ENCODE results near the gene SLC30A7. TPM values are rescaled to one million over a fixed set of nuclear protein-coding genes. Genes with fewer than 3 reads are reported as not detected.

Gene SLC30A7
- total RNA-seq, 2 donors from 2014 or later: 10.5 to 13.5 TPM

DNA sequence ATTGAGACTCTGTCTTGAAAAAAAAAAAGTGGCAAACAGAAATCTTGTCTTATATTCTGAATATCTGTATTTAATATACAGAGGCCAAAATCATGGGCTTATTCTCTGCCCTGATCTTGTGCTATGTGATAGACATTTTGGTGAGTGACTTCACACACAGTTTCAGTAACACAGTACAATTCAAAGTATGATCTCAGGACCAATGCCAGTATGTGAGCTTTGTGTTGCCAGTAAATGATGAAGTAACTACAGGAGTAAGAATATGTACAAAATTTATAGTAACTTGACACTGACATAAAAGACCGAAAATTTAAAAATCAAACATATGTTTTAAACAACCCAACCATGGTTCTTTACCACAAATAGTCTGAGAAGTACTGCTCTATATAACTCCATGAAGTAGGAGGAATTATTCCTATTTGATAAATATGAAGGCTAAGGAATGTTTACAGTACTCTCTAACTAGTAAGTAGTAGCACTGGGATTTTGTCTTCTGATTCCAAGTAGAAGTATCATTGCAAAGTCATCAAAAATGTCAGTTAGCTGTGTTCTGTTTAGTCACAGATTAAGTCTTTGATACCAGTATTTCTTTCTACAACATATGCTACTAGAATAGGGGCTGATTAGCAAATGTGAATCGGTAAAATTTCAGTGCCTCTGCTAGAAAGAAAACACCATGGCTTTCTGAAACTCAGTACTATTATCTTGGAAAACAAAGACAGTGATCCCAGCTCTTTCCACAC, 104.4 kb downstream of the SLC30A7 start:
- Histone ChIP-seq H3K4me1 (peaks cover 23% of the 10 kb centered on the region), H3K27ac (no peak overlapping the region), H3K4me3 (no peak overlapping the region), H3K9me3 (no peaks in the 10 kb centered on the region), H3K27me3 (no peaks in the 10 kb centered on the region), H3K36me3 (replicated peaks in 1 of 2; ENCODE audit: insufficient read depth in 1 of 2, low read depth in 2 of 2) (peaks cover 0 to 3% of the 10 kb centered on the region in 2 donors)
- TF ChIP-seq POLR2A (IDR thresholded peaks at IDR 0.05): no peak
- TF ChIP-seq, protein P1, sequence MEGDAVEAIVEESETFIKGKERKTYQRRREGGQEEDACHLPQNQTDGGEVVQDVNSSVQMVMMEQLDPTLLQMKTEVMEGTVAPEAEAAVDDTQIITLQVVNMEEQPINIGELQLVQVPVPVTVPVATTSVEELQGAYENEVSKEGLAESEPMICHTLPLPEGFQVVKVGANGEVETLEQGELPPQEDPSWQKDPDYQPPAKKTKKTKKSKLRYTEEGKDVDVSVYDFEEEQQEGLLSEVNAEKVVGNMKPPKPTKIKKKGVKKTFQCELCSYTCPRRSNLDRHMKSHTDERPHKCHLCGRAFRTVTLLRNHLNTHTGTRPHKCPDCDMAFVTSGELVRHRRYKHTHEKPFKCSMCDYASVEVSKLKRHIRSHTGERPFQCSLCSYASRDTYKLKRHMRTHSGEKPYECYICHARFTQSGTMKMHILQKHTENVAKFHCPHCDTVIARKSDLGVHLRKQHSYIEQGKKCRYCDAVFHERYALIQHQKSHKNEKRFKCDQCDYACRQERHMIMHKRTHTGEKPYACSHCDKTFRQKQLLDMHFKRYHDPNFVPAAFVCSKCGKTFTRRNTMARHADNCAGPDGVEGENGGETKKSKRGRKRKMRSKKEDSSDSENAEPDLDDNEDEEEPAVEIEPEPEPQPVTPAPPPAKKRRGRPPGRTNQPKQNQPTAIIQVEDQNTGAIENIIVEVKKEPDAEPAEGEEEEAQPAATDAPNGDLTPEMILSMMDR (IDR thresholded peaks at IDR 0.05): no peak
- no peak for DNase-seq
- intact Hi-C loops (cut with DNase I): no loop called here
- 91 to 95% methylated on average over 2 of the region's 2 CpGs for WGBS, 2 donors
- no peak for ATAC-seq

DNA sequence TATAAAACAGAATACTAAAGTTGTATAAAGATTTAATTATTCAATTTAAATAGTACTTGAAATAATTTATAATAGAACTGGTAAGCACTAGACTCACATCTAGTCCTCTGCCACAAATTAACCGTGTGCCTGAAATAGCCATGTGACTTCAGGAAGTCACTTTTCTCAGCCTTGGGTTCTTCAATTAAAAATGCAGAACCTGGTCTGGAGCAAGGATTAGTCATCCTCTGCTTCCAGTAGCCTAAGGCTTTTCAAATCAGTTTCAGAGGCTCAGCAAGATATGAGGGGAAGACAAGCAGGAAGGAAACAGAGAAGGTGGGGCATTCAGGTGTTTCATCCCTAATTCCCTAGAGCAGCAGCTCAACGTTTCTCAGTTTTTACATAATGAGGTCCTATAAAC, 106.7 kb downstream of the SLC30A7 start:
- Histone ChIP-seq H3K4me3 (no peak overlapping the region), H3K27ac (peak overlapping the region in 2 of 4 donors; percentile 14 to 15), H3K4me1 (peaks cover 23% of the 10 kb centered on the region), H3K9me3 (no peaks in the 10 kb centered on the region), H3K36me3 (replicated peaks in 1 of 2; ENCODE audit: insufficient read depth in 1 of 2, low read depth in 2 of 2) (peaks cover 0 to 3% of the 10 kb centered on the region in 2 donors), H3K27me3 (no peaks in the 10 kb centered on the region)
- 46 to 50% methylated on average over 2 of the region's 2 CpGs for WGBS, 2 donors
- TF ChIP-seq, protein P1 (IDR thresholded peaks at IDR 0.05): no peak
- TF ChIP-seq POLR2A (IDR thresholded peaks at IDR 0.05): no peak
- ATAC-seq (peak; percentile 17), DNase-seq (peak in 1 of 4 donors; percentile 8)
- intact Hi-C loops (cut with DNase I): no loop called here

DNA sequence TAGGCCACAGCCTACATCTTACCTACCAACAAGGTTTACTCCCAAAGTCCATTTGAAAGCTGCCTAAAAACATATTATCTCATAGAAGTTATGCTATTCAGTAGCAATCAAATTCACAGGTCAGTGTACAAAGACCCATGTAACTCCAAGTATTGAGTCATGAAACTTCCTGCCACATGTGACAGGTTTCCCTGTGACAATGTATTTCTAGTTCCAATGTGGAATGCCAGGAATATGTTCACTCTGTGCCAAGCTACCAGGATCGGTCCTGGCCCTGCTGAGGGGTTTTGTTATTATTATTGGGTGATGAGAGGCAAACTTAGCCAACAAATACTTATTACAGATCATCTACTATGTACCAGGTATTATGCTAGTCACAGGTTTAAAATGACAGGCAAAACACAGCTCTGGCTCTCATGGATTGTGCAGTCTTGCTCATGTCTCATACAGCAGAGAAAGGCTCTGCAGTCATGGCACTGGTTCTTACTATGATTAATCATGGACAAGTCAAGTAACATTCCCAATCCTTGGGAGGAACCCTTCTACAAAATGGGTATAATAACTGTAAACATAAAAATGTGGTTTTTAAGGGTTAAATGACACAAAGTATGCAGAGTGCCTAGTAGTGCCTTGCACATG, 107.2 kb downstream of the SLC30A7 start:
- Histone ChIP-seq H3K4me1 (peaks cover 23% of the 10 kb centered on the region), H3K36me3 (replicated peaks in 1 of 2; ENCODE audit: insufficient read depth in 1 of 2, low read depth in 2 of 2) (peaks cover 0 to 3% of the 10 kb centered on the region in 2 donors), H3K4me3 (no peak overlapping the region), H3K9me3 (no peaks in the 10 kb centered on the region), H3K27me3 (no peaks in the 10 kb centered on the region), H3K27ac (peak overlapping the region in 2 of 4 donors; percentile 14 to 24)
- no peak for TF ChIP-seq POLR2A (IDR thresholded peaks at IDR 0.05)
- TF ChIP-seq, protein P1 (IDR thresholded peaks at IDR 0.05): no peak
- intact Hi-C loops (cut with DNase I): no loop called here
- 50 to 57% methylated on average over 1 of the region's 1 CpG for WGBS, 2 donors
- DNase-seq (no peak), ATAC-seq (peak; percentile 69)

DNA sequence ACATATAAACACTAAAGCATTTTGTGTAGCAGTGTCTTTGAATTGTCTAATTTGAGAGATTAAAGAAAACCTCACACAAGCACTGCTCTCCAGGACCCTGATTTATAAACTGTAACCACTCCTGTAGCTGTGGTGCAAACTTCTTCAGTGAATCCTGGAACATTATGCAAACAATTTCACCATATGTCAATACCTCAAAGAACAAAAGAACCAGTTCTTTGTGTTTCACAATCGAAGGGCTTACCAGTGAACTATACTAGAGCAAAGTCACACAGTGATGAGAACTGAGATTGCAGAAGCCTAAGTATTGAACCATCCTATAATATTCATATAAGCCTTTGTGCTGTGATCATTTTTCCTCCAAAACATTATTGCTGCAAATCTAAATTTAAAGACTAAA, 108.2 kb downstream of the SLC30A7 start:
- Histone ChIP-seq H3K27ac (peak overlapping the region in 2 of 4 donors; percentile 24 to 25), H3K36me3 (replicated peaks in 1 of 2; ENCODE audit: insufficient read depth in 1 of 2, low read depth in 2 of 2) (peaks cover 0 to 3% of the 10 kb centered on the region in 2 donors), H3K4me3 (no peak overlapping the region), H3K27me3 (no peaks in the 10 kb centered on the region), H3K9me3 (no peaks in the 10 kb centered on the region), H3K4me1 (peaks cover 23% of the 10 kb centered on the region)
- DNase-seq (no peak), ATAC-seq (peak; percentile 71)
- intact Hi-C loops (cut with DNase I): no loop called here
- TF ChIP-seq, protein P1 (IDR thresholded peaks at IDR 0.05): no peak
- no peak for TF ChIP-seq POLR2A (IDR thresholded peaks at IDR 0.05)
- WGBS, 2 donors: 6 to 21% methylated on average over 1 of the region's 1 CpG
